GM19043 (cell line): Measurements from ENCODE around the gene PAGE5.

Experiments used
- ATAC-seq: cut with Tn5 transposase; IDR thresholded peaks from one replicate; pipeline ENCODE4 v1.9.1; 2021; ENCODE audit warnings: low read depth; ENCODE audit not compliant: unreplicated experiment

Gene PAGE5, protein sequence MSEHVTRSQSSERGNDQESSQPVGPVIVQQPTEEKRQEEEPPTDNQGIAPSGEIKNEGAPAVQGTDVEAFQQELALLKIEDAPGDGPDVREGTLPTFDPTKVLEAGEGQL

DNA sequence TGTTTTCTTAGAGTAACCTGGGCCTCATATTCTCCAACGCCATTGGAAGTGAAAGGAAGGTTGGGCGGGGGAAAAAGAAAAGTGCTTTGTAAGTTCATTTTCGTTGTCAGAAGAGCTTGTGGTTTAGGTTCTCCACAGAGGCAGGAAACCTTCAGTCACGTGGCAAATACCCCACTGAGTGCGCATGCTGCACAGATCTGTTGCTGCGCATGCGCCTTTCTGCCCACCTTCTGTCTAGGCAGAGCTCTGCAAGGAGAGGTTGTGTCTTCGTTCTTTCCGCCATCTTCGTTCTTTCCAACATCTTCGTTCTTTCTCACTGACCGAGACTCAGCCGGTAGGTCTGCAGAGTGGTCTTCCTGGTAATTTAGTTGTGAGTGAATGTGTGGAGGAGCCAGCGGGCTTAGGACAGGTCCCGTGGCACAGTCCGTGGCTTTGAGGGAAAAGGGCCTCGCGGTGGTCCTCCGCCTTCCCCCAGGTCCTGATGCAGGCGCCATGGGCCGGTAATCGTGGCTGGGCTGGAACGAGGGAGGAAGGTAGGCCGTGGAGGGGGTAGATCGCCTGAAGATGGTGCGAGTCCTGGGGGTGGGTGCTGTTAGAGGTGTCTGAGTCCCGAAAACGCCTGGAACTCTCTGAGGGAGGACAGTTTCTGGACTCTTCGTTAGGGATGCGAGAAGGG lies at the start of gene PAGE5:
TSS of gene PAGE5 (plus strand) at position 228 of the 676 bp plus-strand sequence. CDS start 1,037 bp downstream, outside the sequence.
- ATAC-seq = no peak

DNA sequence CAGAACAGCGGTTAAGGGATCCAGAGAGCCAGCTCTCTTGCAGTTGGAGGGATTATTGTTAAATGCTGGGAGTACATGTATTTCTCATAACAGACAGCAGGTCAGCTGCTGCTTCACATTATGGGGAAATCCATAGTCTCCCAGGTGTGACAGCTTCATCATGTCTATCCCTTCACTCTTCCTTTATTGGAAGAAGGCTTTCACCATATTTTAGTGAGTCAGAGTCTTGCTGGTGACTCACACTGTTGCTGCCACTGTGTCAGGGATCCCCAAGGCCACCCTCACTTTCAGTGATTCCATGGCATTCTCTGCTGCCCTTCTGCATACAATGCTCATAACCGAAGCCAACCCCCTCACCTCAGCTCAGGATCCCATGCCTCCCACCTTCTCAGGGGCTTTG lies 32.9 kb upstream of the PAGE5 start:
- no peak for ATAC-seq

DNA sequence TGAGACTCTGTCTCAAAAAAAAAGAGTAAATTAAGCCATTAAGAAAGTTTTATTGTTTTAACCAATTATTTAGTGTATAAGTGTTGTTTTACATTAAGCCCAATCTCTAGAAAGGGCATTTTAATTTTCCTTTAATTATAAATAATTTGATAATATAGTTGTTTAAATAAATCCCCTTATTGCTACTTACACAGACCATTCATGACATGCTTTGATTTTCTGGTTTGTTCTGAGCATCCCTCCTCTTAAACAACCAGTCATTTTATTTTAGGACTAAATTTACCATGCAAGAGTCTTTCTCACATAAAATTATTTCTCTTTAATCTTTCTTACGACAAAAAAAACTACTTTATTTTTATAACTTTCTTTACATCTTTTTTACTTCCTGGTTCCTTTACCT lies 23.5 kb upstream of the PAGE5 start:
- ATAC-seq = no peak

DNA sequence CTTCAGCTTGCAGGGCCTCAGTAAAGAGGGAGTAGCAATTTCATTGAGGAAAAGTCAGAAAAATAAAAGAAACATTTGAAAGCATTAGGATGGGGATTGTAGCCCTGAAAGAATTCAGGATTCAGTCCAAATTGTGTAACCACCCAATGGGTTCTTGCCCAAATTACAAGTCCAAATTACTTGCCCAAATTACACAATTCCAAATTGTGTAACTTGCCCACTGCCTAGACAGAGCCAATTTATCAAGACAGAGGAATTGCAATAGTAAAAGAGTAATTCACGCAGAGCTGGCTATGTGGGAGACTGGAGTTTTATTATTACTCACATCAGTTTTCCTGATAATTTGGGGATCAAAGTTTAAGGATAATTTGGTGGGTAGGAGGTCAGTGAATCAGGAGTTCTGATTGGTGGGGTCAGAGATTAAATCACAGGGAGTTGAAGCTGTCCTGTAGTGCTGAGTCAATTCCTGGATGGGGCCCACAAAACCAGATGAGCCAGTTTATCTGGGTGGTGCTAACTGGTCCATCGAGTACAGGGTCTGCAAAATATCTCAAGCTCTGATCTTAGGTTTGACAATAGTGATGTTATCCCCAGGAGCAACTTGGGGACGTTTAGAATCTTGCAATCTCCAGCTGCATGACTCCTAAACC lies 18.1 kb upstream of the PAGE5 start:
- ATAC-seq = no peak

DNA sequence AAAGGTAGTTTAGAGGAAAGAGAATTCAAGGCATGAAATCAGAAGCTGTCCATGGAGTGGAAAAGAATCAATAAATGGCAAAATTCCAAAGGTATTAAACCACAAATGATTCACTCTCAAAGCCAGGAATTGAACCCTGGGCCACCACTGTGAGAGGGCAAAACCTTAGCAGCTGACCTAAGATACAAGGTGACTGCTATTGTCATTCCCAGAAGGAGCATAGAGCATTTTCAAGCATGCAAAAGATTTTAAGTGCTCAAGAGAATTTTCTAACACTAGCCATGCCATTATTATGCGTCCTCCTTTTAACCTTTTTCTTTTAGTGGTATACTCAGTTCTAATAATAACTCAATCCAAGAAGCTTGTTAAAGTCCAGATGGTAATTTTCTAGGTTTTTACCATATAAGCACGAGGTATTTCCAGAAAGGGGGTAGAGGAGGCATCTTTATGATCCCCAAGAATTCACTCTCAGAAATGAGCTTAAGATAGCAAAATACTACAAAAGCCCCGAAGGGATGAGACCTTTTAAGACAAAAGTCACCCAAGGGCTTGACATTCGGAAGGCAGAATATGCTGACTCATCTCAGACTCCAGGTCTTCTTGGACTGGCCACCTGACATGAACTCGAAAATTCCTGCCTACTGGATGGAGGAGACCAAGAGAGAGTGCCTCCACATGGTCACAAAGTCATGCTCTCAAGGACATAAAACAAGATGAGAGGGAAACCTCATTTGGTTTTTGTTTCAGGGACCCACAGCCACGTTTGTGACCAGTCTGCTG lies 13.8 kb upstream of the PAGE5 start:
- no peak for ATAC-seq

DNA sequence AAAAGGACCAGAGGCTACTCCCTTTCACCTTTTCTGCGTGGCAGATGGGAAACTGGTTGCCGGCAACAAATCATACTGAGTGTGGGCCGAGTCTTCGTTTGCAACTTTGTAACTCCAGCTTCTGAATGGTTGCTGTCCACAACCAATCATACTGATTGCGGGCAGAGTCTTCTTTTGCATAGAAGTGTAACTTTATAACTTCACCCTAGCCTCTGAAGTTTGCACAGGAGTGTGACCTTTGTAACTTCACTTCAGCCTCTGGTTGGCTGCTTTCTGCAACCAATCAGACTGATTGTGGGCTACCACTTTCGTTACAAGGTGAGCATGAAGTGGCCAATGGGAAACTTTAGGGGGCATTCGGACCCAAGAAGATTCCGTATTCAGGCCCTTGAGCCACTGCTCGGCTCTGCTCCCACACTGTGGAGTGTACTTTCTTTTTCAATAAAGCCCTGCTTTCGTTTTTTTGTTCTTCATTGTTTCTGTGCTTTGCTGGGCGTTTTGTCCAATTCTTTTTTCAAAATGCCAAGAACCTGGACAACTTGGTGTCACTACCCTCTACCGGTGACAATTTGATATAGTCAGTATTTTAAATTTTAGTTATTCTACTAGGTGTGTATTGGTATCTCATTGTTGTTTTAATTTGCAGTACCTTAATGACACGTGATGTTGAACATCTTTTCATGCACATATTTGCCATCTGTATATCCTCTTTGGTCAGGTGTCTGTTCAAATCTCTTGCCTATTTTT lies 9.0 kb upstream of the PAGE5 start:
- no peak for ATAC-seq

DNA sequence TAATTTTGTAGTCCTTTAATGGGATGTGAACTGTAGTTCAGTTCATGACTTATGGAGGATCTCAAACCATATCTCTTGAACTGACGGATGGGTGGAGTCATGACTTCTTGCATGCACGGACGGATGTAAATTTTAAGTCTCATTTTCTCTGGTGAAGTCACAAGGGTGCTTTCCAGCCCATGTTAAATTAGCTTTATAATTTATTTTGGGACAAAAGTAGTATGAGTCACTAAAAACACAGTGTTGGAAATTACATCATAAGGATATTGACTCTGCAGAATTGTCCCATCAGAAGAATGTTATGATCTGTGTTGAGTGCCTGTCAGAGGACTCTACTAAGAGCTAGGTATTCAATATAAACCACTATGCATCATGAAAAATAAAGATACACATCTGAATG lies 6.8 kb upstream of the PAGE5 start:
- no peak for ATAC-seq

DNA sequence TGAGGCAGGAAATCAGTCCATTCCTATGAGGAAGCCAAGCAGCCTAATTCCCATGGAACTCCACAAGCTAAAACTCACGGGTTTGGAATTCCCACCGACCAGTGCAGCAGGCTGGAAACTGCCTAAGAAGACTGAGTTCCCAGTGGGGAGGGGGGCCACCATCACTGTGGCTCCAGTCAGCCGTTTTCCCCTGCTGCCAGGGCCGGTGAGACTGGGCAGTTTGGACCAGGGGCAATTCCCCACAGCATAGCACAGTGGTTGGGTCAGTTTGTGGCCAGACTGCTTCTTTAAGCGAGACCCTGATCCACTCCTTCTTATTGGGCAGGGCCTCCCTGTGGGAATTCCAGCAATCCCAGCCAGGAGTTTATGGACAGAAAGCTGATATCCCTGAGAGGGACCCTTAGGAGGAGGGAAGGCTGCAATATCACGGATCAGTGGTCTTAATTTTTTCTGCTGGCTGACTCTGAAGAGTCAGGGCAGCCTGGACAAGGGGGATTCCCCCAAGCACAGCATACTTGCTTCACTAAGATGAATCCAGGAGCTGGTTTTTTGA lies 20.7 kb downstream of the PAGE5 start:
- ATAC-seq = no peak

DNA sequence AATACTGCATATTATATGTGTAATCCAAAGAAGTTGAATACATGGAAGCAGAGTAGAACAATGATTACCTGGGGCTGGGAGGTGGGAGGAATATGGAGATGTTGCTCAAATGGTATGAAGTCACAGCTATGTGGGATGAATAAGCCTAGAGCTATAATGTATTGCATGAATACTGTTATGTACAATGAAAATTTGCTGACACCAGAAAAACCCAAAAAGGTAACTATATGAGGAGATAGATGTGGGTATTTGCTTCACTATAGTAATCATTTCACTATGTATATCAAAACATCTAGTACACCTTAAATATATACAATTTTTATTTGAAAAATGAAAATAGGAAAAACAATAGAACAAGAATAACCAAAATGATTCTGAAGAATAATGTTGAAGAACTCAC lies 33.4 kb downstream of the PAGE5 start:
- ATAC-seq = no peak

DNA sequence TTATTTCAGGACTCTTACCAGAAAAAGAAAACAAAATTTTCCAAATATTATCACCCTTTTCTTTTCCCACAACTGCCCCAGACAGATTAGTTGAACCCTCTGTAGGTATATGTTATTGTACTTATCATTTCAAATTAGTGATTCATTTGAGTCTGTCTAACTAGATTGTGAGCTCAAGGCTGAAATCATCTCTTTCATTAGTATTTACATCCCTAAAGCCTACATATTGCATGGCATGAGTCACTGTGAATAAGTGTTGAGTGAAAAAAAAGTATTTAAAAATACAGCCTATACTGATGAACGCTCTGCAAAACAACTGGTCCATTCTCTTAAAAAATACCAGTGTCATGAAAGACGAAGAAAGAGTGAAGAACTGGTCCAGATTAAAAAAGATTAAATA lies 40.7 kb downstream of the PAGE5 start:
- no peak for ATAC-seq

DNA sequence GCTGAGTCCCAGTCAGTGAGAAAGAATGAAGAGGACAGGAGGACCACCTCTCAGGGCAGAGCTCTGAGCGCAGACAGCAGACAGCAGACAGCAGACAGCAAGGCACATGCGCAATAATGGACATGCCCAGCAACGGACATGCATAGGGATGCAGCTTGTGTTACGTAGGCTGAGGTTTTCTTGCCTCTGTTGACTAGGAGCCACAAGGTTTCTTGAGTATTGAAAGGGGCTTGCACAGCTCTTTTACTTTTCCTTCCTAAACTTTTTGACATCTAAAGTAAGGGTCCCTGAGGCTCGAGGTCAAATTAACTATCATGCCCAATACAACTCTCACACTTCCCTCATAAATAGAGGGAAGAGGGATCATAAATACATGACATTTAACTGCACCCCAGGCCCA lies 44.7 kb downstream of the PAGE5 start, which contains the start of gene PAGE3:
TSS of gene PAGE3 (minus strand) at position 101 of the 400 bp plus-strand sequence. CDS start 1,013 bp downstream, outside the sequence.
- ATAC-seq = no peak
